ENCODE measurements around the gene ALLC.

GRCh38 chr2:3635171-3635974 lies 22.6 kb upstream of the ALLC start:
- TF ChIP-seq EZH2 (IDR thresholded peaks at IDR 0.05; ENCODE audit: insufficient read depth, poor library complexity, severe bottlenecking) (no peak), EZH2phosphoT487 (IDR thresholded peaks at IDR 0.05; ENCODE audit: insufficient read depth, low read depth) (no peak)
